HEK293 (cell line): ENCODE results near the gene PTGIS.

Experiments
- GLI4 ChIP-seq: fragments of 450-650 bp; formaldehyde crosslinking; IDR thresholded peaks from 2 replicates; pipeline ENCODE4 v1.5.1; 2016; ENCODE audit warnings: missing biosample characterization, missing genetic modification characterization
- HOXA7 ChIP-seq: sonication (generic); formaldehyde crosslinking; IDR thresholded peaks from 2 replicates; pipeline ENCODE4 v1.8.1; 2022; ENCODE audit warnings: missing genetic modification reagents, borderline replicate concordance
- KLF16 ChIP-seq: fragments of 450-650 bp; formaldehyde crosslinking; IDR thresholded peaks from 2 replicates; pipeline ENCODE4 v1.5.1; 2017; ENCODE audit warnings: missing biosample characterization, missing genetic modification characterization
- SETDB1 ChIP-seq: IDR thresholded peaks from one replicate; pipeline ENCODE4 v1.6.1; 2017; ENCODE audit warnings: mild to moderate bottlenecking, low read length, moderate library complexity, mixed read lengths; ENCODE audit not compliant: insufficient read length
- SP3 ChIP-seq: fragments of 450-650 bp; formaldehyde crosslinking; IDR thresholded peaks from 2 replicates; pipeline ENCODE4 v1.5.1; 2016; ENCODE audit warnings: missing biosample characterization, missing genetic modification characterization
- TCF7L2 ChIP-seq: IDR thresholded peaks from 2 replicates; pipeline ENCODE4 v1.6.1; 2011; ENCODE audit warnings: low read depth, mild to moderate bottlenecking, inconsistent platforms, low read length, moderate library complexity, borderline replicate concordance
- ZFHX2 ChIP-seq: fragments of 450-650 bp; formaldehyde crosslinking; conservative IDR thresholded peaks from 2 replicates; pipeline ENCODE4 v1.5.1; 2016; ENCODE audit warnings: missing biosample characterization, missing genetic modification characterization
- ZFP3 ChIP-seq: fragments of 450-650 bp; formaldehyde crosslinking; IDR thresholded peaks from 2 replicates; pipeline ENCODE4 v1.5.1; 2016; ENCODE audit warnings: low read depth, missing biosample characterization, missing genetic modification characterization
- ZIC2 ChIP-seq: fragments of 450-650 bp; formaldehyde crosslinking; IDR thresholded peaks from 2 replicates; pipeline ENCODE4 v1.5.1; 2016; ENCODE audit warnings: missing biosample characterization, missing genetic modification characterization
- ZNF23 ChIP-seq: fragments of 450-650 bp; formaldehyde crosslinking; IDR thresholded peaks from 2 replicates; pipeline ENCODE4 v1.5.1; 2016; ENCODE audit warnings: missing biosample characterization, missing genetic modification characterization, borderline replicate concordance
- ZNF341 ChIP-seq: fragments of 450-650 bp; formaldehyde crosslinking; IDR thresholded peaks from 2 replicates; pipeline ENCODE4; 2016; ENCODE audit warnings: low read depth, missing biosample characterization, missing genetic modification characterization
- ZNF404 ChIP-seq: fragments of 450-650 bp; formaldehyde crosslinking; IDR thresholded peaks from 2 replicates; pipeline ENCODE4 v1.5.1; 2017; ENCODE audit warnings: missing biosample characterization, missing genetic modification characterization
- ZNF548 ChIP-seq: fragments of 450-650 bp; formaldehyde crosslinking; IDR thresholded peaks from 2 replicates; pipeline ENCODE4 v1.5.1; 2016; ENCODE audit warnings: missing biosample characterization, missing genetic modification characterization
- ZNF558 ChIP-seq: fragments of 450-650 bp; formaldehyde crosslinking; IDR thresholded peaks from 2 replicates; pipeline ENCODE4 v1.5.1; 2016; ENCODE audit warnings: missing biosample characterization, missing genetic modification characterization
- ZNF560 ChIP-seq: fragments of 450-650 bp; formaldehyde crosslinking; IDR thresholded peaks from 2 replicates; pipeline ENCODE4 v1.5.1; 2017; ENCODE audit warnings: missing biosample characterization, missing genetic modification characterization, borderline replicate concordance
- ZNF621 ChIP-seq: fragments of 450-650 bp; formaldehyde crosslinking; IDR thresholded peaks from 2 replicates; pipeline ENCODE4 v1.5.1; 2017; ENCODE audit warnings: missing biosample characterization, missing genetic modification characterization
- ZNF677 ChIP-seq: fragments of 450-650 bp; IDR thresholded peaks from 2 replicates; pipeline ENCODE4 v1.5.0; 2018; ENCODE audit warnings: missing biosample characterization, mild to moderate bottlenecking, missing genetic modification characterization, moderate library complexity
- ZNF768 ChIP-seq: fragments of 450-650 bp; formaldehyde crosslinking; IDR thresholded peaks from 2 replicates; pipeline ENCODE4 v1.5.1; 2018; ENCODE audit warnings: missing biosample characterization, mild to moderate bottlenecking, missing genetic modification characterization
- ZSCAN23 ChIP-seq: fragments of 450-650 bp; formaldehyde crosslinking; IDR thresholded peaks from 2 replicates; pipeline ENCODE4 v1.5.1; 2016; ENCODE audit warnings: missing biosample characterization, missing genetic modification characterization
- TF ChIP-seq, protein P1 (sequence below): fragments of 450-650 bp; formaldehyde crosslinking; IDR thresholded peaks from 2 replicates; pipeline ENCODE4 v1.5.1; 2016; ENCODE audit warnings: missing biosample characterization, missing genetic modification characterization
- TF ChIP-seq, protein P2 (sequence below): fragments of 450-650 bp; formaldehyde crosslinking; IDR thresholded peaks from 2 replicates; pipeline ENCODE4 v1.5.1; 2016; ENCODE audit warnings: missing biosample characterization, missing genetic modification characterization, borderline replicate concordance
- TF ChIP-seq, protein P3 (sequence below): fragments of 450-650 bp; formaldehyde crosslinking; IDR thresholded peaks from 2 replicates; pipeline ENCODE4 v1.5.1; 2016; ENCODE audit warnings: missing biosample characterization, missing genetic modification characterization
- TF ChIP-seq, protein P4 (sequence below): fragments of 450-650 bp; formaldehyde crosslinking; IDR thresholded peaks from 2 replicates; pipeline ENCODE4 v1.5.1; 2017; ENCODE audit warnings: missing biosample characterization, missing genetic modification characterization
- TF ChIP-seq, protein P5 (sequence below): fragments of 450-650 bp; formaldehyde crosslinking; IDR thresholded peaks from 2 replicates; pipeline ENCODE4 v1.5.1; 2016; ENCODE audit warnings: missing biosample characterization, missing genetic modification characterization
- TF ChIP-seq, protein P6 (sequence below): fragments of 450-650 bp; IDR thresholded peaks from 2 replicates; pipeline ENCODE4 v1.5.1; 2018; ENCODE audit warnings: missing biosample characterization, mild to moderate bottlenecking, missing genetic modification characterization

Gene PTGIS

DNA sequence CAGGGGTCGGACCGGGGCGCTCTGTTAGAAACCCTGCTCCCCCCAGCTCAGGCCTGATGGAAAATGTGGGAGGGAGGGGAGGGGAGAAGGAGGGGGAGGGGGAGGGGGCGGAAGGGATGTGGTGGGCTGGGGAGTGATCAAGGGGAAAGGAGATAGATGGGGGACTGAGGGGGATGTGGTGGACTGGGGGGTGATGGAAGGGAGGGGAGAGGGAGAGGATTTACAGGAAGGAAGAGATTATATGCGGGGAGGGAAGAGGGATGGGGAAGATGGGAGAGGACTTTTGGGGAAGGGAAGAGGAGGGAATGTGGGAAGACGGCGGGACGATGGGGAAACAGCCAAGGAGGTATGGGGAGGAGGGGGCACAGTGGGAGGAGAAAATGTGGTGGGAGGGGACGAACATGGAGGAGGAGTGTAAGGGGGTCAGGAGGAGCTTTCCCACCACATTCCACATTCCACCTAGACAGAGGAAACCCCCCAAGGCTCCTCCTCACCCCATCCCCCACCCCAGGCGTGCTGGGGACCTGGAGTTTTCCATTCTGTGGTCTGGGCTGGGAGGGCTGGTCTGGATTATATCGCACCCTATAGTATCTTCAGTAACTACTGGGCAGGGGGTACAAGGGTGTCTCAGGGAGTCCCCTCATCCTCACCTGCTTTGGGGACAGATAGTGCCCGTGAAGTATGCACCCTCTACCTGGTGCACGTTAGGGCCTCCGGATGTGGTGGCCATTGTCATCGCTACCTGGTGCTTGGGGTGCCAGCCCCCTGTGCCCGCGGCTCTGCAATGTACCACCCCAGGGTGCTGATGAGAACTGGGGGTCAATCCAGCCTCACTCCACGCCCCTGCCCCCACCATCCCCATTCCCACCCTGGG lies 578 bp upstream of the PTGIS start (continued):
- TF ChIP-seq, protein P1, sequence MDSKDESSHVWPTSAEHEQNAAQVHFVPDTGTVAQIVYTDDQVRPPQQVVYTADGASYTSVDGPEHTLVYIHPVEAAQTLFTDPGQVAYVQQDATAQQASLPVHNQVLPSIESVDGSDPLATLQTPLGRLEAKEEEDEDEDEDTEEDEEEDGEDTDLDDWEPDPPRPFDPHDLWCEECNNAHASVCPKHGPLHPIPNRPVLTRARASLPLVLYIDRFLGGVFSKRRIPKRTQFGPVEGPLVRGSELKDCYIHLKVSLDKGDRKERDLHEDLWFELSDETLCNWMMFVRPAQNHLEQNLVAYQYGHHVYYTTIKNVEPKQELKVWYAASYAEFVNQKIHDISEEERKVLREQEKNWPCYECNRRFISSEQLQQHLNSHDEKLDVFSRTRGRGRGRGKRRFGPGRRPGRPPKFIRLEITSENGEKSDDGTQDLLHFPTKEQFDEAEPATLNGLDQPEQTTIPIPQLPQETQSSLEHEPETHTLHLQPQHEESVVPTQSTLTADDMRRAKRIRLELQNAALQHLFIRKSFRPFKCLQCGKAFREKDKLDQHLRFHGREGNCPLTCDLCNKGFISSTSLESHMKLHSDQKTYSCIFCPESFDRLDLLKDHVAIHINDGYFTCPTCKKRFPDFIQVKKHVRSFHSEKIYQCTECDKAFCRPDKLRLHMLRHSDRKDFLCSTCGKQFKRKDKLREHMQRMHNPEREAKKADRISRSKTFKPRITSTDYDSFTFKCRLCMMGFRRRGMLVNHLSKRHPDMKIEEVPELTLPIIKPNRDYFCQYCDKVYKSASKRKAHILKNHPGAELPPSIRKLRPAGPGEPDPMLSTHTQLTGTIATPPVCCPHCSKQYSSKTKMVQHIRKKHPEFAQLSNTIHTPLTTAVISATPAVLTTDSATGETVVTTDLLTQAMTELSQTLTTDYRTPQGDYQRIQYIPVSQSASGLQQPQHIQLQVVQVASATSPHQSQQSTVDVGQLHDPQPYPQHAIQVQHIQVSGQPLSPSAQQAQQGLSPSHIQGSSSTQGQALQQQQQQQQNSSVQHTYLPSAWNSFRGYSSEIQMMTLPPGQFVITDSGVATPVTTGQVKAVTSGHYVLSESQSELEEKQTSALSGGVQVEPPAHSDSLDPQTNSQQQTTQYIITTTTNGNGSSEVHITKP (tag by site-specific recombination), result peak; percentile 33; the same call in 1 of the 2 replicates
- TF ChIP-seq ZNF341 (tag by site-specific recombination) (no peak), GLI4 (no peak), ZFP3 (tag by site-specific recombination) (no peak), TCF7L2 (no peak), ZNF404 (tag by site-specific recombination) (no peak), ZNF677 (tag by site-specific recombination) (no peak), ZFHX2 (tag by site-specific recombination) (peak; percentile 87), ZNF621 (no peak), ZIC2 (tag by site-specific recombination) (no peak), ZSCAN23 (no peak), HOXA7 (CRISPR knock-in tag) (no peak), KLF16 (tag by site-specific recombination) (no peak), ZNF768 (no peak), SP3 (tag by site-specific recombination) (0 out of 2 replicates have a peak, but pooled peaks have one; percentile 13), SETDB1 (no peak), ZNF558 (tag by site-specific recombination) (no peak), ZNF548 (no peak), ZNF560 (tag by site-specific recombination) (no peak), ZNF23 (no peak)
- TF ChIP-seq, protein P2, sequence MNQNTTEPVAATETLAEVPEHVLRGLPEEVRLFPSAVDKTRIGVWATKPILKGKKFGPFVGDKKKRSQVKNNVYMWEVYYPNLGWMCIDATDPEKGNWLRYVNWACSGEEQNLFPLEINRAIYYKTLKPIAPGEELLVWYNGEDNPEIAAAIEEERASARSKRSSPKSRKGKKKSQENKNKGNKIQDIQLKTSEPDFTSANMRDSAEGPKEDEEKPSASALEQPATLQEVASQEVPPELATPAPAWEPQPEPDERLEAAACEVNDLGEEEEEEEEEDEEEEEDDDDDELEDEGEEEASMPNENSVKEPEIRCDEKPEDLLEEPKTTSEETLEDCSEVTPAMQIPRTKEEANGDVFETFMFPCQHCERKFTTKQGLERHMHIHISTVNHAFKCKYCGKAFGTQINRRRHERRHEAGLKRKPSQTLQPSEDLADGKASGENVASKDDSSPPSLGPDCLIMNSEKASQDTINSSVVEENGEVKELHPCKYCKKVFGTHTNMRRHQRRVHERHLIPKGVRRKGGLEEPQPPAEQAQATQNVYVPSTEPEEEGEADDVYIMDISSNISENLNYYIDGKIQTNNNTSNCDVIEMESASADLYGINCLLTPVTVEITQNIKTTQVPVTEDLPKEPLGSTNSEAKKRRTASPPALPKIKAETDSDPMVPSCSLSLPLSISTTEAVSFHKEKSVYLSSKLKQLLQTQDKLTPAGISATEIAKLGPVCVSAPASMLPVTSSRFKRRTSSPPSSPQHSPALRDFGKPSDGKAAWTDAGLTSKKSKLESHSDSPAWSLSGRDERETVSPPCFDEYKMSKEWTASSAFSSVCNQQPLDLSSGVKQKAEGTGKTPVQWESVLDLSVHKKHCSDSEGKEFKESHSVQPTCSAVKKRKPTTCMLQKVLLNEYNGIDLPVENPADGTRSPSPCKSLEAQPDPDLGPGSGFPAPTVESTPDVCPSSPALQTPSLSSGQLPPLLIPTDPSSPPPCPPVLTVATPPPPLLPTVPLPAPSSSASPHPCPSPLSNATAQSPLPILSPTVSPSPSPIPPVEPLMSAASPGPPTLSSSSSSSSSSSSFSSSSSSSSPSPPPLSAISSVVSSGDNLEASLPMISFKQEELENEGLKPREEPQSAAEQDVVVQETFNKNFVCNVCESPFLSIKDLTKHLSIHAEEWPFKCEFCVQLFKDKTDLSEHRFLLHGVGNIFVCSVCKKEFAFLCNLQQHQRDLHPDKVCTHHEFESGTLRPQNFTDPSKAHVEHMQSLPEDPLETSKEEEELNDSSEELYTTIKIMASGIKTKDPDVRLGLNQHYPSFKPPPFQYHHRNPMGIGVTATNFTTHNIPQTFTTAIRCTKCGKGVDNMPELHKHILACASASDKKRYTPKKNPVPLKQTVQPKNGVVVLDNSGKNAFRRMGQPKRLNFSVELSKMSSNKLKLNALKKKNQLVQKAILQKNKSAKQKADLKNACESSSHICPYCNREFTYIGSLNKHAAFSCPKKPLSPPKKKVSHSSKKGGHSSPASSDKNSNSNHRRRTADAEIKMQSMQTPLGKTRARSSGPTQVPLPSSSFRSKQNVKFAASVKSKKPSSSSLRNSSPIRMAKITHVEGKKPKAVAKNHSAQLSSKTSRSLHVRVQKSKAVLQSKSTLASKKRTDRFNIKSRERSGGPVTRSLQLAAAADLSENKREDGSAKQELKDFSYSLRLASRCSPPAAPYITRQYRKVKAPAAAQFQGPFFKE (tag by site-specific recombination), result no peak
- TF ChIP-seq, protein P3, sequence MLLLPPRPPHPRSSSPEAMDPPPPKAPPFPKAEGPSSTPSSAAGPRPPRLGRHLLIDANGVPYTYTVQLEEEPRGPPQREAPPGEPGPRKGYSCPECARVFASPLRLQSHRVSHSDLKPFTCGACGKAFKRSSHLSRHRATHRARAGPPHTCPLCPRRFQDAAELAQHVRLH, result no peak
- TF ChIP-seq, protein P4, sequence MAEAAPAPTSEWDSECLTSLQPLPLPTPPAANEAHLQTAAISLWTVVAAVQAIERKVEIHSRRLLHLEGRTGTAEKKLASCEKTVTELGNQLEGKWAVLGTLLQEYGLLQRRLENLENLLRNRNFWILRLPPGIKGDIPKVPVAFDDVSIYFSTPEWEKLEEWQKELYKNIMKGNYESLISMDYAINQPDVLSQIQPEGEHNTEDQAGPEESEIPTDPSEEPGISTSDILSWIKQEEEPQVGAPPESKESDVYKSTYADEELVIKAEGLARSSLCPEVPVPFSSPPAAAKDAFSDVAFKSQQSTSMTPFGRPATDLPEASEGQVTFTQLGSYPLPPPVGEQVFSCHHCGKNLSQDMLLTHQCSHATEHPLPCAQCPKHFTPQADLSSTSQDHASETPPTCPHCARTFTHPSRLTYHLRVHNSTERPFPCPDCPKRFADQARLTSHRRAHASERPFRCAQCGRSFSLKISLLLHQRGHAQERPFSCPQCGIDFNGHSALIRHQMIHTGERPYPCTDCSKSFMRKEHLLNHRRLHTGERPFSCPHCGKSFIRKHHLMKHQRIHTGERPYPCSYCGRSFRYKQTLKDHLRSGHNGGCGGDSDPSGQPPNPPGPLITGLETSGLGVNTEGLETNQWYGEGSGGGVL (tag by site-specific recombination), result peak; percentile 84
- TF ChIP-seq, protein P5, sequence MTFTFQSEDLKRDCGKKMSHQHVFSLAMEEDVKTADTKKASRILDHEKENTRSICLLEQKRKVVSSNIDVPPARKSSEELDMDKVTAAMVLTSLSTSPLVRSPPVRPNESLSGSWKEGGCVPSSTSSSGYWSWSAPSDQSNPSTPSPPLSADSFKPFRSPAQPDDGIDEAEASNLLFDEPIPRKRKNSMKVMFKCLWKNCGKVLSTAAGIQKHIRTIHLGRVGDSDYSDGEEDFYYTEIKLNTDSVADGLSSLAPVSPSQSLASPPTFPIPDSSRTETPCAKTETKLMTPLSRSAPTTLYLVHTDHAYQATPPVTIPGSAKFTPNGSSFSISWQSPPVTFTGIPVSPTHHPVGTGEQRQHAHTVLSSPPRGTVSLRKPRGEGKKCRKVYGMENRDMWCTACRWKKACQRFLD (tag by site-specific recombination), result no peak
- TF ChIP-seq, protein P6, sequence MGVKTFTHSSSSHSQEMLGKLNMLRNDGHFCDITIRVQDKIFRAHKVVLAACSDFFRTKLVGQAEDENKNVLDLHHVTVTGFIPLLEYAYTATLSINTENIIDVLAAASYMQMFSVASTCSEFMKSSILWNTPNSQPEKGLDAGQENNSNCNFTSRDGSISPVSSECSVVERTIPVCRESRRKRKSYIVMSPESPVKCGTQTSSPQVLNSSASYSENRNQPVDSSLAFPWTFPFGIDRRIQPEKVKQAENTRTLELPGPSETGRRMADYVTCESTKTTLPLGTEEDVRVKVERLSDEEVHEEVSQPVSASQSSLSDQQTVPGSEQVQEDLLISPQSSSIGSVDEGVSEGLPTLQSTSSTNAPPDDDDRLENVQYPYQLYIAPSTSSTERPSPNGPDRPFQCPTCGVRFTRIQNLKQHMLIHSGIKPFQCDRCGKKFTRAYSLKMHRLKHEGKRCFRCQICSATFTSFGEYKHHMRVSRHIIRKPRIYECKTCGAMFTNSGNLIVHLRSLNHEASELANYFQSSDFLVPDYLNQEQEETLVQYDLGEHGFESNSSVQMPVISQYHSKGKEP (tag by site-specific recombination), result no peak
